Osteocyte (in vitro differentiated cells): ENCODE measurements around the gene SELENOM. TPM values are rescaled to one million over a fixed set of nuclear protein-coding genes. Genes with fewer than 3 reads are reported as not detected.

Source experiments
- DNase-seq: peaks from one replicate; pipeline ENCODE4 v3.0.0; 2021; ENCODE audit warnings: mixed read lengths; ENCODE audit not compliant: unreplicated experiment; ENCODE audit errors: extremely low spot score
- H3K27ac Mint-ChIP-seq: one replicate; pipeline ENCODE4 v1.8.0; 2021; ENCODE audit warnings: mild to moderate bottlenecking, mixed read lengths; ENCODE audit not compliant: unreplicated experiment
- H3K27me3 Mint-ChIP-seq: one replicate; pipeline ENCODE4 v1.8.0; 2021; ENCODE audit warnings: mixed read lengths; ENCODE audit not compliant: unreplicated experiment
- H3K36me3 Mint-ChIP-seq: one replicate; pipeline ENCODE4 v1.8.0; 2021; ENCODE audit warnings: mixed read lengths; ENCODE audit not compliant: unreplicated experiment
- H3K4me1 Mint-ChIP-seq: one replicate; pipeline ENCODE4 v1.8.0; 2021; ENCODE audit warnings: mixed read lengths; ENCODE audit not compliant: unreplicated experiment
- H3K4me3 Mint-ChIP-seq: one replicate; pipeline ENCODE4 v1.8.0; 2021; ENCODE audit warnings: mild to moderate bottlenecking, moderate library complexity, mixed read lengths; ENCODE audit not compliant: unreplicated experiment
- H3K9me3 Mint-ChIP-seq: one replicate; pipeline ENCODE4 v1.8.0; 2021; ENCODE audit warnings: mixed read lengths; ENCODE audit not compliant: unreplicated experiment
- total RNA-seq: library from RNA; stranded (reverse); gene quantifications from 2 replicates; pipeline ENCODE4 v1.2.1, GENCODE V29; 2021
- TF ChIP-seq, protein P1 (sequence below): fragments of 200-600 bp; sonication (generic); IDR thresholded peaks from 2 replicates; pipeline ENCODE4 v1.5.0; 2021; ENCODE audit warnings: antibody characterized with exemption, mild to moderate bottlenecking, moderate library complexity

SELENOM gene
- total RNA-seq, 1 donor from 2014 or later, result 186 TPM

DNA sequence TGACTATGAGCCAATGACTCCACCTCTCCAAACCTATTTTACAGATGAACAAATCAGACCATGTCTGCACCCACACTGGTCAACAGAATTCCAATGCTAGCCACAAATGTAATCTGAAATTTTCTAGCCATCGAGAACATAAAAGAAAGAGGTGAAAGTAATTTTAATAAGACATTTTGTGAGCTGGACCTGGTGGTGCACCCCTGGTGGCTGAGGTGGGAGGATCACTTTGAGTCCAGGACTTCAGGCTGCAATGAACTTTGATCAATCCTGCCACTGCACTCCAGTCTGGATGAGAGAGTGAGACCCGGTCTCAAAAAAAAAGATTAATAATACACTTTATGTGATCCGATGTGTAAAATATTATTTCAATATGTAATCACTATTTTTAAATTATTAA, 43.2 kb upstream of the SELENOM start:
- Mint-ChIP-seq H3K4me1 (peaks cover 13% of the 10 kb centered on the region), H3K4me3 (no peak overlapping the region), H3K27ac (no peak overlapping the region), H3K27me3 (no peaks in the 10 kb centered on the region), H3K9me3 (no peaks in the 10 kb centered on the region), H3K36me3 (no peaks in the 10 kb centered on the region)
- no peak for DNase-seq
- TF ChIP-seq, protein P1, sequence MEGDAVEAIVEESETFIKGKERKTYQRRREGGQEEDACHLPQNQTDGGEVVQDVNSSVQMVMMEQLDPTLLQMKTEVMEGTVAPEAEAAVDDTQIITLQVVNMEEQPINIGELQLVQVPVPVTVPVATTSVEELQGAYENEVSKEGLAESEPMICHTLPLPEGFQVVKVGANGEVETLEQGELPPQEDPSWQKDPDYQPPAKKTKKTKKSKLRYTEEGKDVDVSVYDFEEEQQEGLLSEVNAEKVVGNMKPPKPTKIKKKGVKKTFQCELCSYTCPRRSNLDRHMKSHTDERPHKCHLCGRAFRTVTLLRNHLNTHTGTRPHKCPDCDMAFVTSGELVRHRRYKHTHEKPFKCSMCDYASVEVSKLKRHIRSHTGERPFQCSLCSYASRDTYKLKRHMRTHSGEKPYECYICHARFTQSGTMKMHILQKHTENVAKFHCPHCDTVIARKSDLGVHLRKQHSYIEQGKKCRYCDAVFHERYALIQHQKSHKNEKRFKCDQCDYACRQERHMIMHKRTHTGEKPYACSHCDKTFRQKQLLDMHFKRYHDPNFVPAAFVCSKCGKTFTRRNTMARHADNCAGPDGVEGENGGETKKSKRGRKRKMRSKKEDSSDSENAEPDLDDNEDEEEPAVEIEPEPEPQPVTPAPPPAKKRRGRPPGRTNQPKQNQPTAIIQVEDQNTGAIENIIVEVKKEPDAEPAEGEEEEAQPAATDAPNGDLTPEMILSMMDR, result peak; percentile 38

DNA sequence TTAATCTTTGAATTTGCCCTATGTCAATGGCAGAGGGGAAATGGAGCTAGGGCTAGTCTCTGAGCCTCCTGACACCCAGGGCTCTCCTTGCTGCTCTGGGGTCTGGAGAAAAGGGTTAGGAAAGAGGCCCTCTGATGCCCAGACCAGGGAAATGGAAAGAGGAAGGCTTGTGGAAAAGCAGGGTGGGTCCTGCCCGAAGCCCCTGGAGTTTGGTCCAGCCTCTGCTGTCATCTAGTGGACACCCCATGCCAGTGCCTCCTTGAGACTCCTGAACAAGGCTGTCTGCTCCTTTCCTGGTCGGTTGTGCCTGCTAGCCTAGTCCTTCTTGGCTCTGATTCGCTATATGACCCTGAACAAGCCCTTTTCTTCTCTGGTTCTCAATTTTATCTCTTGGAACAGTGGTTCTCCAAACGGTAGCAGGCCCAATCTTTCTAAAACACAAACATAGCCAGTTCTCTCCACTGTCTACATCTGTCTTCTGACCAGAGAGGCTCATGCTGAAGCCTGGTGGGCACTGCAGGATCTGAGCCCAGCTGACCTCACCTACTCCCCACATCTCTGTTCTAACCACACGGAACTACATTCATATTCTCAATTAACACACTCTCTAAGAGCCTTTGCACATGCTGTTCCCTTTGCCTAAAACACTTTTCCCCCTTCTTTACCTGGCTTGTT, 41.7 kb upstream of the SELENOM start:
- no peaks in the 10 kb centered on the region for H3K36me3 Mint-ChIP-seq
- TF ChIP-seq, protein P1, result peak; percentile 93
- no peak overlapping the region for H3K4me3 Mint-ChIP-seq
- peaks cover 10% of the 10 kb centered on the region for H3K4me1 Mint-ChIP-seq
- peaks cover 10% of the 10 kb centered on the region for H3K9me3 Mint-ChIP-seq
- peak overlapping the region; percentile 87 for H3K27ac Mint-ChIP-seq
- no peaks in the 10 kb centered on the region for H3K27me3 Mint-ChIP-seq
- DNase-seq, result peak; percentile 92

DNA sequence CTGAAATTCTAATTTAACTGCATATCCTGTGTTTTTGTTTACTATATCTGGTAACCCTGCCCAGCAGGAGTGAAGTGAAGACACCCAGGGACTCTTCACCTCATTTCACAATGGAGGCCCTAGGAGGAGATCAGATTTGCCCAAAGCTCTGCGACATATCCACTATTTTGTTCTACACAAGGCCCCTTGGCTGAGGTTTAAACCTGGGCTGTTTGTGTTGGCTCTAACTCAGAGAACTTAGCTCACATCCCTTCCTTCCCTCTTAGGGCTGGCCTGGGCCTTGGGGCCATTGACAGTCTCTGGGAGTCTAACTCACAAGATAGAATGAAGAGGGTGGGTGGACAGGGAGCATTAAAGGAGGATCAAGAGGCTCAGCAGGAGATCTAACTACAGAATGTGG, 41.1 kb upstream of the SELENOM start:
- Mint-ChIP-seq H3K4me1 (peaks cover 10% of the 10 kb centered on the region), H3K4me3 (no peak overlapping the region), H3K27me3 (no peaks in the 10 kb centered on the region), H3K36me3 (no peaks in the 10 kb centered on the region), H3K27ac (peak overlapping the region; percentile 87), H3K9me3 (peaks cover 10% of the 10 kb centered on the region)
- DNase-seq, result no peak
- TF ChIP-seq, protein P1, result no peak

DNA sequence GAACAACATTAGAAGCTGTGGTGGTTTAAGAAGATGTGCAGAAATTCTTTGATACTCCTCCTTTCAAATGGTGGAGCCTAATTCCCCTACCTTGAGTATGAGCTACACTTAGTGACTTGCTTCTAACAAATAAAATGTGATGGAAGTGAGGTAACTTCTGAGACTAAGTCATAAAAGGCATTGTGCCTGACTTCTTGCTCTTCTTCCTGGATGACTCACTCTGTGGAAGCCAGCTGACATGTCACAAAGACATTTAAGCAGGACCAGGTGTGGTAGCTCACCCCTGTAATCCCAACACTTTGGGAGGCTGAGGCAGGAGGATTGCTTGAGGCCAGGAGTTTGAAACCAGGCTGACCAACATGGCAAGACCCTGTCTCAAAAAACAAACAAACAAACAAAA, 36.9 kb upstream of the SELENOM start:
- H3K4me1 Mint-ChIP-seq, result peaks cover 17% of the 10 kb centered on the region
- TF ChIP-seq, protein P1, result no peak
- DNase-seq, result no peak

DNA sequence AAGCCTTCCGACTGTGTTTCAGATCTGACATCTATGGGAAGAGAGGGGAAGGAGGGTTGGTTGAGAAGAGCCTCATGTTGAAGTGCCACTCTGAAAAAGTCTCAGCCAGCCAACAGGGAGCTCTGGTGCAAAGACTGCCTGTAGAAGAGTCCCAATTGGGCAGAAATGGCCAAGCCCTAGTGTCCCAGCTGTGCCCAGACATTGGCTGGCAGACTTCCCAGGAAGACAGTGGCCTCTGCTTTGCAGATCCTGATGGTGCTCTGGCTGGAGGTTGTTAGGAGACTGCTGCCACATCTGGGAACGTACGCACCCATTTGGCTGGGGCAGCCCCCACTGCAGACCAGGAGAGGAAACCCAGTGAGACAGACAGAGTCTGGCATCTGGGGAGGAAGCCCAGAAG, 36.2 kb upstream of the SELENOM start:
- Mint-ChIP-seq H3K36me3 (no peaks in the 10 kb centered on the region), H3K27ac (no peak overlapping the region), H3K4me1 (peaks cover 10% of the 10 kb centered on the region), H3K9me3 (peaks cover 10% of the 10 kb centered on the region), H3K4me3 (no peak overlapping the region), H3K27me3 (peaks cover 12% of the 10 kb centered on the region)
- TF ChIP-seq, protein P1, result no peak
- no peak for DNase-seq

More for the DNA sequence above, 36.9 kb upstream of the SELENOM start:
- Mint-ChIP-seq H3K27ac (no peak overlapping the region), H3K9me3 (peaks cover 10% of the 10 kb centered on the region), H3K27me3 (peaks cover 7% of the 10 kb centered on the region), H3K4me3 (no peak overlapping the region), H3K36me3 (no peaks in the 10 kb centered on the region)
